Forelimb muscle (tissue), 1 donor: ENCODE measurements around the gene DOHH. TPM values are rescaled to one million over a fixed set of nuclear protein-coding genes. Genes with fewer than 3 reads are reported as not detected.
A peak's percentile ranks its signal among the peaks of the same experiment; 100 is the strongest.
"Not testable (repeated sequence)": the region's sequence is repeated elsewhere in the genome, so short reads cannot be mapped to it uniquely, and the experiment has no call there.

Source experiments
- DNase-seq: peaks from one replicate; pipeline ENCODE4 v3.0.0-alpha.2; 2013; ENCODE audit warnings: low read depth
- polyA plus RNA-seq: library from polyadenylated mRNA; unstranded; fragments of 120-200 nt; gene quantifications from one replicate; pipeline ENCODE4 v1.2.1, GENCODE V29; 2013; ENCODE audit not compliant: insufficient read length

The DOHH gene
- polyA plus RNA-seq, 1 donor, result 6.8 TPM

GRCh38 chr19:3519126-3519525 lies 18.7 kb upstream of the DOHH start:
- DNase-seq, result no peak

DNA sequence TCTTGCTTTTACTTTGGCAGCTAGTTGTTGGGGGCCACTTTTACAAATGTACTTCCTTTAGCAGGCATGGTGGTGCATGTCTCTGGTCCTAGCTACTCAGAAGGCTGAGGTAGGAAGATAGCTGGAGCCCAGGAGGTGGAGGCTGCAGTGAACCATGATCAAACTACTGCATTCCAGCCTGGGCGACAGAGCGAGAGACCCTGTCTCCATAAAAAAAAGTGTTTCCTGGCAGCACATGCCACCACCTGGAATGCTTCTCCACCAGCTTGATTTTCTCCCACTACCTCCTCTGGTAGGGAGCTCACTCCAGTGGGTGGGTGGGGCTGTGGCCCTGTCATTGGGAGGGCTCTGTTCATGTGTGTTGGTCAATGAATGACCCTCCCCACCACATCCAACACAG lies 18.2 kb upstream of the DOHH start:
- DNase-seq, result no peak

GRCh38 chr19:3518255-3518654 lies 17.8 kb upstream of the DOHH start:
- no peak for DNase-seq

DNA sequence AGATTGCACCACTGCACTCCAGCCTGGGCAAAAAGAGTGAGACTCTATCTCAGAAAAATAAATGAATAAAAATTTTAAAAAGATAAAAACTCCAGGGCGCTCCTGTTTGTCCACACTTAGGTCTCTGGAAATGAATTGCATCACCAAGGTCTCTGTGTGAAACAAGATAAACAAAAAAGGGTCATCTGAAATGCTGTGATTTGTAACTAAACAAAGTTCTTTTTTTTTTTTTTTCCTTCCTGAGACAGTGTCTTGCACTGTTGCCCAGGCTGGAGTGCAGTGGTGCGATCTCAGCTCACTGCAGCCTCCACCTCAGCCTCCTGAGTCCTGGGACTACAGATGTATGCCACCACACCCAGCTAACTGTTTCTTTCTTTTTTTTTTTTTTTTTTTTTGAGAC lies 17.2 kb upstream of the DOHH start:
- no peak for DNase-seq

DNA sequence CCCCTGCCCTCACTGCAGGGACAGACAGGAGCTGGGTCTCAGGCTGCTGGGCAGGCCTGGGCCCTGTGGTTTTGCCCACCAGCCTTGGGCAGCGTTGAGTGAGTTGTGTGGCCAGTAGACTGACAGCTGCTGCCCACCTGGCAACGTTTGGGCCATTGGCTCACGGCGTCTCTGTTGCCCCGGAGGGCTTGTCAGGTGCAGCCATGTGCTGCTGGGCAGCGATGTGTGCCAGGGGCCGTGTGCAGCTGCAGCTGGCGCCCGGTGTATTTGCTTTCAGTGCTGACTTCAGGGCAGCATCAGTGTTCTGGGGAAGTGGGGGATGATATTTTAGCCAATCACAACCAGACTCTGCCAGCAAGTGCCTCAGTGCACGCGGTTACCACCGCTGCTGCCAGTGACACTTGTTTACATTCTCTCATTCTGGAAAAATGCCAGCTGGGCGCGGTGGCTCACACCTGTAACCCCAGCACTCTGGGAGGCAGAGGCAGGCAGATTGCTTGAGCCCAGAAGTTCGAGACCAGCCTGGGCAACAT lies 16.3 kb upstream of the DOHH start:
- DNase-seq, result no peak

GRCh38 chr19:3515891-3516422 lies 15.5 kb upstream of the DOHH start:
- no peak for DNase-seq

GRCh38 chr19:3514930-3515329 lies 14.5 kb upstream of the DOHH start:
- DNase-seq, result no peak

DNA sequence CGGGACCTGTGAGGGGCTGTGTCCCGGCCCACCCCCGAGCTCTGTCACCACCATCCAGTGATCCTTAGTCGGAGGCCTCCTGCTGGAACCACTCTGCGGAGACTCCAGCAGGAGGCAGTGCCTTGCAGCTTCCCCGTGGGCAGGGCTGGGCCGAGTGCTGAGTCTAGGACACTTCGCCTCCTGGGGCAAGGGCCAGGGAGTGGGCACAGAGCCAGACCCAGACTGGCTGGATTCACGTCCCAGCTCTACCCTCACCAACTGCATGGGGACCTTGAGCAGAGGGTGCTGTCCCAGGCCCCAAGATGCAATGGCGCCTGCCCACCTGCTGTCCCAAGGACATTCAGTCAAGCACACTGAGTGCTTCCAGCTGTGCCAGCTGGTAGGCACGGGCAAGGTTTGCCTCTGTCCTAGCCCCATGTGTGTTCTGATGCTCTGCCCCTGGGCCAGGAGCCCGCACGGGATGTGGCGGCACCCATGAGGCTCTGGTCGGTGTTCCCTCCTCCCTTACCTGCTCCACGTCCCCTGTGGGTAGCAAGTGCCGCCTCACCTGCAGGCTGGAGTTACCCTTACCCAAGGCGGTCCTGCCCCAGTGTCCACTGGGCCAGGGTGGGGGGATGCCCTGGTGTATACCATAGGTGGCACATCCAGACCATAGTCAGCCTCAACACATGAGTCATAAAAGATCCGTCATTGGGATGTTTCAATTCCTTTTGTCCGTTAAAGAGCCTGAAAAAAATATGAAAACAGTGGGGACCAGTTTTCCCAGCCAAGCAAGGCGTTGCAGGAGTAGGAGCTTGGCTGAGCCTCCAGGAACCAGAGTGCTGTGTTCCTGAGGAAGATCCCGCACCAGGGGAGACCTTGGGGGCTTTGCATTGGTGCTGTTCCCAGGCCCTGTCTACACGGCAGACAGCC lies 13.0 kb upstream of the DOHH start:
- no peak for DNase-seq

DNA sequence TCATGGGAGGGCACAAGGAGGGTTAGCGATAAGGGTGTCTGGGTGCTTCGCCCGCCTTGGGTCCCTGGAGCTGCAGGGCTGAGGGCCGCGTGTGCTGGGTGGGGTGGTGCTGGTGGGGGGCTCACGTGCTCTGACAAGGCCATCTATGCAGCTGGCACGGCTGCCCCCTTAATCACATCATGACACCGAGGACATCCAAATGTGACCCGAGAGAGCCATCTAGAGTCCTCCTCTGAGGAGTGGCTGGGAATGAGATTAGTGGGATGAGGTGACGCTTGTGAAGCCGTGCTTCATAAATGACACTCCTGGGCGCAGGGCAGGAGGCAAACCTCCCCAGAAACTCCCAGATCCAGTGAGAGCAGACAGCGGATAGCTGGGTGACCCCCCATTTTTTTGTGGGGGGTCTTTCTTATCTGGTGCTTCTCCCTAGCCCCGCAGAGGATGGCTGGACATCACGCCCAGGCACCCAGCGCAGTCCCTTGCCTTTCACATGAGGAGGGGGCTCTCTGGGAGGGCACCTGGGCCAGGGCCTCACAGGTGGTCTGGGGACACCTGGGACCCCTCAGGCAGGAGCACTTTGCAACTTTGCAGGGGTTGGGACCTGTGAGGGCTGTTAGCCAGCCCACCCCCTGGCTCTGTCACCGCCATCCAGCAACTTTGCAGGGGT lies 12.2 kb upstream of the DOHH start:
- DNase-seq, result no peak

DNA sequence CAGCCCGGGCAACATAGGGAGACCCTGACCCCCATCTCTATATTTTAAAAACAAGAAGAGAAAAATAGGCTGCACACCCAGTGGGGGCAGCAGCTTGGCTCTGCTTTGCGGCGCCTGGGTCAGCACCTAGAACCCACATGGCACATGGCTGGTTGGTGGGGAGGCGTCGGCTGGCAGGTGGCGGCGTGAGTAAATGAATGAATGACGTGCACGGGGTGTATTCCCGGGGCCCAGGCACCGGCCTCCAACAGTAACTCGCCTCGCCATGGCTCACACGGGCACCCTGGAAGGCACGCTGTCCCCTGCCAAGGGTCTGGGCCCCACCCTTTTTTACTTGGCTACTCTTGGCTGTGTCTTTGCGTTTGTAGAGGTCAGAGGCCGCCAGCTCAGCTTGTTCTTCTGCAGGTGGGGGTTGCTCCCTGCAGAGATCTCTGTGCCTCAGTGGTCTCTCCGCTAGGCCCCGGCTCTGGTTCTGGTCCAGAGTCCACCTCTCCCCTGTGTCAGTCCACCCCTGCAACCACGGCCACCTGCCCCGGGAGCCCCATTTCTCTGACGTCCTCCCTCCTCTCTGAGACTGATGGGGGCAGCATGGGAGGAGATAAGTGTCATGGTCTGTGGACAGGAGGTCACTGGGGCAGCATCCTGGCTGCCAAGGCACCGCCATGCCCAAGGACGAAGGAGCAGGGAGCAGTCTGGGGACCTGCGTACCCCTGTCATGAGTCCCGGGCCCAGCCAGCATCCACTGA lies 11.2 kb upstream of the DOHH start:
- DNase-seq, result no peak

GRCh38 chr19:3510727-3511126 lies 10.3 kb upstream of the DOHH start:
- no peak for DNase-seq

- DNase-seq, result no peak
Measured at GRCh38 chr19:3509566-3509989, 9.1 kb upstream of the DOHH start.

GRCh38 chr19:3508771-3509535 lies 8.5 kb upstream of the DOHH start:
- DNase-seq, result no peak

GRCh38 chr19:3508121-3508661 lies 7.7 kb upstream of the DOHH start:
- DNase-seq, result not testable (repeated sequence)

DNA sequence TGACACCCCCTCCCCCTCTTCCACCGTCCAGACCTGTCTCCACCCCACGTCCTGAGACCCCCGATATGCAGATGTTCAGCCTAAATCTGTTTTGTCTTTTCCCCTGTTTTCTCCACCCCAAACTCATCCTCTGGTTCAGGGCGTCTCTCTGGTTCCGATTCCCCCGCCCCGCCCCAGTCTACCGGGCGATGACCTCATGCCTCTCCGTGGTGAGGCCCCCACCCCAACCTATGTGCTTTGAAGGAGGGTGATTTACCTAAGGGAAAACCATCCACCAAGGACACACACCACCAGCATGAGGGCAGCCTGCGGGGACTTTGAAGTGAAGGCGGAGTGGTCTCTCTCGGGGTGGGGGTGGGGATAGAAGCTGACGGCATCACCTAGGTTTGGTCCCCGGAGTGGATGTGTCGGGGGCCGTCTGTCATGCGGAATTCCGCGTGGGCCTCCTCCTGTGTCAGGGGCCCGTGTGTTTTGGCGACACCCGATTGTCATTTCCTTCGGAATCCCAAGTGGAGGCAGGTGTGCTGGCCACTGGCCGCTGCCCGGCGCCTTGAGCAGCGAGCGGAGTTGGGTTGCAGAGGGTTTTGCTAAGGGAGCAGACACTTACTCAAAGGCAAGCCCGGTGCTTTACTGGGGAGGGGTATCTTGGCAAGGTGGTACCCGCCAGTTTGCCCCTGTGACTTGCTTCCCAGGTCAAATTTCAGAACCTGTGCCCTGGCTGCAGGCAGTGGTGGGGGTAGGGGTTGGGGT lies 7.1 kb upstream of the DOHH start:
- no peak for DNase-seq

DNA sequence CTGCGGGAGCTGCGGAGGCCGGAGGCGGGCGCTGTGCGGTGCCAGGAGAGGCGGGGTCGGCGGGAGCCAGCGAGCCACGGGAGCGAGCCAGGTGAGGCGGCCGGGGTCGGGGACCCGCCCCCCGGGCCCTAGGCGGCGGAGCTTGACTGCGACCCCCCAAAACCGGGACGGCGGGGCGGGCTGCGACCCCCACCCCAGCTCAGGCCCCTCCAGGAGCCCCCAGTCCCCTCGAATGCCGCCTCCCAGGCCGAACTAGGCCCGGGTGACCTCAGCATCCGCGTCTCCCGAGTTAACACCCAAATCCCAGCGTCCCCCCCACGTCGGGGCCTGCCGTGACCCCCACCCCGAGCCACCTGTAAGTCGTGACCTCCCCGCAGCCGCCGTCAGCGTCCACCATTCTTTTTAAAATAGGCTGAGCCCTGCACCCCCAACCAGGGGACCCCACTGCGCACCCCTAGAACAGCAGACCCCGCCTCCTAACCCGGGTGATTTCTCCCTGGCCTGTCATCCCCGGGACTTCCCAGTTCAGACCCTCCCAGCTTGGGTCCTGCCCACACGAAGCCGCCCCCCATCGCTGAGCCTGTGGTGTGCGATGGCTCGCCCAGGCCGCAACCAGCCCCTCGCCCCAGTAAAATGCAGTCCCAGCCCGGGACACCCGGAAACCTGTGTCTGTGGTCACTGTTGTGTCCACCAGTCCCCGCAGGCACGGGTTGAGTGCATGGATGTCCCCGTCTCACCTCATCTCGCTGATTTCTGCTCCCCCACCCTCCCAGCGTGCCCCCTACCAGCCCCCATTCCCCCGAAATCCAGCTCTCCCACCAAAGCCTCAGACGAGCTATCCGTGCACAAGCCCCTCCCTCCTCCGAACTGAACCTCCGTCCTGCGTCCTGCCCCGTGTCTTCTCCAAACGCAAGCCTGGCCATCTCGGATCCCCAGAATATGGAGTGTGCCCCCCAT lies 6.2 kb upstream of the DOHH start:
- no peak for DNase-seq

DNA sequence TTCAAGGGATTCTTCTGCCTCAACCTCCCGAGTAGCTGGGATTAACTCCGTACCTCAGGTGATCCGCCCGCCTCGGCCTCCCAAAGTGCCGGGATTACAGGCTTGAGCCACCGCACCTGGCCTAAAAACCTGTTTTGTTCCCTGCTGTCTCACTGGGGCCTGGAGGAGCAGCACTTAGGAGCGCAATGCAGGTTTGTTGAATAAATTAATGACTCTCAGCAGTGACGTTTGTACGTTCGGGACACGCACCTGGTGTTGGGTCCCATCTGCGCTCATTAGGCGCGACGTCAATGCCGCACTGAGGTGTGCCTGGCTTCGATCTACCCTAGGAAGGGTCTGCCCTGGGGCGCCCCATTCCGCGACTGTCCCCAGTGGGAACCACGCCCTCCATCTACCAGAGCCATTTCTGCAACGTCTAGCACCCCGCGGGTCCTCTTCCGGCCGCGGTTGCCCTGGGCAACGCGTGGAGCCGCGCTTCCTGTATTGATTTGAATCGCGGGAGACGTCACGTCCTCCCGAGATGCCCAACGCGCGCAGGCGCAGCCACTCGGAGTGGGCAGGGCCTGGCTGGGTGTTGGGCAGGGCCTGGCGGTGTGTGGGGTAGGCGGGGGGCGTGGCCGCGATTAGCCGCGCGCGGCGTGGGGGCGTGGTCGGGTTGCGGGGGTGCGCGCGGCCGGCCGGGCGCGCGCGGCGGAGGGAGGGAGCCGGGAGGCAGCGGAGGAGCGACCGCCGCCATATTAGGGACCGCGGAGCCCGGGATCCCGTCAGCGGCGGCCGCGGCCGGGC lies 5.3 kb upstream of the DOHH start, which contains the start of gene FZR1:
TSS of gene FZR1 (plus strand) at position 714 of the 786 bp plus-strand sequence. CDS start 16,679 bp downstream, outside the sequence.
- DNase-seq, result peak; percentile 94

GRCh38 chr19:3504735-3505134 lies 4.3 kb upstream of the DOHH start:
- no peak for DNase-seq
